Rectal smooth muscle tissue (tissue), 1 donor: Measurements from ENCODE around the gene SAPCD1.
"Not testable (repeated sequence)": the region's sequence is repeated elsewhere in the genome, so short reads cannot be mapped to it uniquely, and the experiment has no call there.

Source experiments
- H3K27ac ChIP-seq: one replicate; pipeline ENCODE4 v1.7.0; 2013; ENCODE audit warnings: low read depth, low read length, inconsistent platforms
- H3K27me3 ChIP-seq: one replicate; pipeline ENCODE4 v1.7.0; 2013; ENCODE audit warnings: low read length; ENCODE audit not compliant: control insufficient read depth, insufficient read depth
- H3K36me3 ChIP-seq: one replicate; pipeline ENCODE4 v1.7.0; 2013; ENCODE audit warnings: low read length; ENCODE audit not compliant: control insufficient read depth, insufficient read depth
- H3K4me1 ChIP-seq: one replicate; pipeline ENCODE4 v1.7.0; 2013; ENCODE audit warnings: low read length; ENCODE audit not compliant: control insufficient read depth, insufficient read depth
- H3K4me3 ChIP-seq: one replicate; pipeline ENCODE4 v1.7.0; 2013; ENCODE audit warnings: low read length
- H3K9ac ChIP-seq: one replicate; pipeline ENCODE4 v1.7.0; 2013; ENCODE audit warnings: low read length

Gene SAPCD1

GRCh38 chr6:31778999-31779885 lies 16.8 kb downstream of the SAPCD1 start:
- peaks cover 28% of the 10 kb centered on the region for H3K36me3 ChIP-seq

GRCh38 chr6:31779908-31780307 lies 17.5 kb downstream of the SAPCD1 start:
- no peaks in the 10 kb centered on the region for H3K4me1 ChIP-seq
- H3K36me3 ChIP-seq: peaks cover 34% of the 10 kb centered on the region
- H3K27ac ChIP-seq: no peak overlapping the region
- no peak overlapping the region for H3K9ac ChIP-seq
- no peaks in the 10 kb centered on the region for H3K27me3 ChIP-seq
- no peak overlapping the region for H3K4me3 ChIP-seq

More at GRCh38 chr6:31778999-31779885, 16.8 kb downstream of the SAPCD1 start:
- no peaks in the 10 kb centered on the region for H3K4me1 ChIP-seq
- H3K9ac ChIP-seq: no peak overlapping the region
- no peak overlapping the region for H3K27ac ChIP-seq
- no peak overlapping the region for H3K4me3 ChIP-seq
- H3K27me3 ChIP-seq: no peaks in the 10 kb centered on the region

- H3K27ac ChIP-seq: no peak overlapping the region
- no peak overlapping the region for H3K9ac ChIP-seq
- H3K36me3 ChIP-seq: peaks cover 40% of the 10 kb centered on the region
- H3K27me3 ChIP-seq: no peaks in the 10 kb centered on the region
- no peak overlapping the region for H3K4me3 ChIP-seq
- H3K4me1 ChIP-seq: no peaks in the 10 kb centered on the region
Measured at GRCh38 chr6:31780507-31781243, 18.2 kb downstream of the SAPCD1 start.

GRCh38 chr6:31781244-31782125 lies 19.0 kb downstream of the SAPCD1 start:
- Histone ChIP-seq H3K9ac (no peak overlapping the region), H3K27ac (no peak overlapping the region), H3K36me3 (peaks cover 40% of the 10 kb centered on the region), H3K4me3 (no peak overlapping the region), H3K4me1 (no peaks in the 10 kb centered on the region), H3K27me3 (no peaks in the 10 kb centered on the region)

- peaks cover 40% of the 10 kb centered on the region for H3K36me3 ChIP-seq
- no peak overlapping the region for H3K27ac ChIP-seq
- H3K4me1 ChIP-seq: no peaks in the 10 kb centered on the region
- no peak overlapping the region for H3K9ac ChIP-seq
- no peak overlapping the region for H3K4me3 ChIP-seq
- no peaks in the 10 kb centered on the region for H3K27me3 ChIP-seq
Measured at GRCh38 chr6:31782126-31782855, 19.8 kb downstream of the SAPCD1 start.

GRCh38 chr6:31784098-31784925 lies 21.9 kb downstream of the SAPCD1 start:
- Histone ChIP-seq H3K4me3 (no peak overlapping the region), H3K27ac (no peak overlapping the region), H3K36me3 (peaks cover 37% of the 10 kb centered on the region), H3K9ac (no peak overlapping the region), H3K27me3 (no peaks in the 10 kb centered on the region), H3K4me1 (no peaks in the 10 kb centered on the region)

GRCh38 chr6:31785475-31785874 lies 23.0 kb downstream of the SAPCD1 start:
- no peak overlapping the region for H3K4me3 ChIP-seq
- H3K4me1 ChIP-seq: no peaks in the 10 kb centered on the region
- H3K27me3 ChIP-seq: no peaks in the 10 kb centered on the region
- peaks cover 39% of the 10 kb centered on the region for H3K36me3 ChIP-seq
- no peak overlapping the region for H3K9ac ChIP-seq
- H3K27ac ChIP-seq: no peak overlapping the region

GRCh38 chr6:31791324-31792089 lies 29.1 kb downstream of the SAPCD1 start:
- Histone ChIP-seq H3K27me3 (no peaks in the 10 kb centered on the region), H3K27ac (no peak overlapping the region), H3K4me3 (no peak overlapping the region), H3K9ac (no peak overlapping the region), H3K36me3 (peaks cover 6% of the 10 kb centered on the region), H3K4me1 (peaks cover 8% of the 10 kb centered on the region)

GRCh38 chr6:31792090-31792374 lies 29.6 kb downstream of the SAPCD1 start:
- Histone ChIP-seq H3K27me3 (no peaks in the 10 kb centered on the region), H3K4me3 (no peak overlapping the region), H3K27ac (no peak overlapping the region), H3K36me3 (peaks cover 6% of the 10 kb centered on the region), H3K9ac (no peak overlapping the region), H3K4me1 (peaks cover 8% of the 10 kb centered on the region)

GRCh38 chr6:31792761-31793171 lies 30.3 kb downstream of the SAPCD1 start:
- H3K9ac ChIP-seq: no peak overlapping the region
- no peaks in the 10 kb centered on the region for H3K27me3 ChIP-seq
- H3K4me3 ChIP-seq: no peak overlapping the region
- no peak overlapping the region for H3K27ac ChIP-seq
- H3K4me1 ChIP-seq: peaks cover 8% of the 10 kb centered on the region
- H3K36me3 ChIP-seq: peaks cover 6% of the 10 kb centered on the region

- H3K27me3 ChIP-seq, H3K9ac ChIP-seq, H3K4me1 ChIP-seq, H3K4me3 ChIP-seq, H3K36me3 ChIP-seq: not testable (repeated sequence)
- H3K27ac ChIP-seq: peak overlapping the region; percentile 91
Measured at GRCh38 chr6:31793927-31794245, 31.4 kb downstream of the SAPCD1 start.
